H9 (cell line): Measurements from ENCODE around the gene OR51S1. TPM values are rescaled to one million over a fixed set of nuclear protein-coding genes. Genes with fewer than 3 reads are reported as not detected.

ENCODE experiments used
- DNase-seq: peaks from one replicate; pipeline ENCODE4 v3.0.0-alpha.2; 2017
- H2AFZ ChIP-seq: one replicate; pipeline ENCODE4 v1.6.1; 2013; ENCODE audit warnings: mild to moderate bottlenecking, low read length, control low read depth, moderate library complexity
- H2AK5ac ChIP-seq: 2 replicates; pipeline ENCODE4 v1.6.1; 2013; ENCODE audit warnings: low read length, control low read depth, mixed read lengths; ENCODE audit not compliant: insufficient read length
- H2BK120ac ChIP-seq: one replicate; pipeline ENCODE4 v1.6.1; 2013; ENCODE audit warnings: low read depth, mild to moderate bottlenecking, low read length, control low read depth, inconsistent platforms; ENCODE audit not compliant: poor library complexity, severe bottlenecking
- H2BK12ac ChIP-seq: 2 replicates; pipeline ENCODE4 v1.6.1; 2013; ENCODE audit warnings: low read length, control low read depth, mixed read lengths, low read depth; ENCODE audit not compliant: insufficient read length
- H2BK15ac ChIP-seq: 2 replicates; pipeline ENCODE4 v1.6.1; 2013; ENCODE audit warnings: low read depth, low read length, control low read depth
- H2BK20ac ChIP-seq: one replicate; pipeline ENCODE4 v1.6.1; 2013; ENCODE audit warnings: low read depth, mild to moderate bottlenecking, low read length, control low read depth, inconsistent platforms; ENCODE audit not compliant: poor library complexity, severe bottlenecking
- H2BK5ac ChIP-seq: 2 replicates; pipeline ENCODE4 v1.6.1; 2013; ENCODE audit warnings: low read length, control low read depth, mixed read lengths; ENCODE audit not compliant: insufficient read length
- H3K14ac ChIP-seq: 2 replicates; pipeline ENCODE4 v1.6.1; 2013; ENCODE audit warnings: low read length, control low read depth; ENCODE audit not compliant: insufficient read depth
- H3K18ac ChIP-seq: 2 replicates; pipeline ENCODE4 v1.6.1; 2013; ENCODE audit warnings: low read depth, mild to moderate bottlenecking, mixed read lengths, low read length, control low read depth; ENCODE audit not compliant: insufficient read length
- H3K23ac ChIP-seq: 2 replicates; pipeline ENCODE4 v1.6.1; 2013; ENCODE audit warnings: low read length, control low read depth, mixed read lengths, low read depth; ENCODE audit not compliant: insufficient read length
- H3K23me2 ChIP-seq: 2 replicates; pipeline ENCODE4 v1.6.1; 2013; ENCODE audit warnings: low read depth, mild to moderate bottlenecking, mixed read lengths, low read length, control low read depth; ENCODE audit not compliant: insufficient read length, poor library complexity, severe bottlenecking
- H3K27ac ChIP-seq: 2 replicates; pipeline ENCODE4 v1.5.1; 2013; ENCODE audit warnings: low read length, control low read depth, mixed read lengths, low read depth; ENCODE audit not compliant: insufficient read length
- H3K27me3 ChIP-seq: 2 replicates; pipeline ENCODE4 v1.6.1; 2013; ENCODE audit warnings: low read length, control low read depth, inconsistent platforms; ENCODE audit not compliant: insufficient read depth
- H3K4ac ChIP-seq: 2 replicates; pipeline ENCODE4 v1.6.1; 2013; ENCODE audit warnings: low read depth, mild to moderate bottlenecking, control low read depth, inconsistent platforms, low read length, moderate library complexity
- H3K4me1 ChIP-seq: 2 replicates; pipeline ENCODE4 v1.6.1; 2013; ENCODE audit warnings: low read length, control low read depth, inconsistent platforms; ENCODE audit not compliant: insufficient read depth
- H3K4me2 ChIP-seq: 2 replicates; pipeline ENCODE4 v1.6.1; 2013; ENCODE audit warnings: low read length, control low read depth, mixed read lengths; ENCODE audit not compliant: insufficient read length, insufficient read depth
- H3K56ac ChIP-seq: 2 replicates; pipeline ENCODE4 v1.6.1; 2013; ENCODE audit warnings: low read depth, mild to moderate bottlenecking, mixed read lengths, low read length, control low read depth; ENCODE audit not compliant: insufficient read length
- H3K79me1 ChIP-seq: 2 replicates; pipeline ENCODE4 v1.6.1; 2013; ENCODE audit warnings: low read depth, mild to moderate bottlenecking, moderate library complexity, low read length, control low read depth, inconsistent platforms; ENCODE audit not compliant: insufficient read depth, poor library complexity, severe bottlenecking
- H3K79me2 ChIP-seq: 2 replicates; pipeline ENCODE4 v1.6.1; 2013; ENCODE audit warnings: low read length, control low read depth, inconsistent platforms; ENCODE audit not compliant: insufficient read depth
- H3K9ac ChIP-seq: 2 replicates; pipeline ENCODE4 v1.6.1; 2013; ENCODE audit warnings: low read length, control low read depth, mixed read lengths; ENCODE audit not compliant: insufficient read length; ENCODE audit errors: extremely low read depth
- H3K9me3 ChIP-seq: one replicate; pipeline ENCODE4 v1.6.1; 2013; ENCODE audit warnings: low read depth, low read length, inconsistent platforms; ENCODE audit not compliant: control insufficient read depth
- H3T11ph ChIP-seq: one replicate; pipeline ENCODE4 v1.6.1; 2013; ENCODE audit warnings: mild to moderate bottlenecking, low read length, control low read depth, inconsistent platforms
- H4K20me1 ChIP-seq: one replicate; pipeline ENCODE4 v1.6.1; 2013; ENCODE audit not compliant: control insufficient read depth, insufficient read length, insufficient read depth
- H4K5ac ChIP-seq: 2 replicates; pipeline ENCODE4 v1.6.1; 2013; ENCODE audit warnings: low read depth, mild to moderate bottlenecking, mixed read lengths, low read length, control low read depth; ENCODE audit not compliant: insufficient read length
- H4K8ac ChIP-seq: replicated peaks from 2 replicates; pipeline ENCODE4 v1.6.1; 2013; ENCODE audit warnings: low read length, control low read depth, mixed read lengths, low read depth; ENCODE audit not compliant: insufficient read length
- H4K91ac ChIP-seq: 2 replicates; pipeline ENCODE4 v1.6.1; 2013; ENCODE audit warnings: low read depth, mild to moderate bottlenecking, moderate library complexity, mixed read lengths, low read length, control low read depth; ENCODE audit not compliant: insufficient read length
- H3K27ac Mint-ChIP-seq, 3 experiments: 2 replicates in 2 of 3; 3 replicates in 1 of 3; pipeline ENCODE4 v1.8.0; 2020 to 2021; ENCODE audit warnings: mixed read lengths in 3 of 3, mild to moderate bottlenecking in 1 of 3, moderate library complexity in 1 of 3
- H3K27me3 Mint-ChIP-seq: 2 replicates; pipeline ENCODE4 v1.8.0; 2021; ENCODE audit warnings: low read depth, mild to moderate bottlenecking, moderate library complexity, mixed read lengths
- H3K36me3 Mint-ChIP-seq, 3 experiments: 2 replicates in 2 of 3; 3 replicates in 1 of 3; pipeline ENCODE4 v1.8.0; 2020 to 2021; ENCODE audit warnings: low read depth in 3 of 3, mixed read lengths in 3 of 3; ENCODE audit not compliant: insufficient read depth in 1 of 3
- H3K4me1 Mint-ChIP-seq, 2 experiments: 2 replicates each; pipeline ENCODE4 v1.8.0; 2020; ENCODE audit warnings: mixed read lengths in 2 of 2
- H3K4me3 Mint-ChIP-seq, 2 experiments: 2 replicates in 1 of 2; 3 replicates in 1 of 2; pipeline ENCODE4 v1.8.0; 2020 to 2021; ENCODE audit warnings: mild to moderate bottlenecking in 2 of 2, mixed read lengths in 2 of 2, moderate library complexity in 1 of 2
- H3K9me3 Mint-ChIP-seq, 2 experiments: 2 replicates in 1 of 2; 3 replicates in 1 of 2; pipeline ENCODE4 v1.8.0; 2020; ENCODE audit warnings: mild to moderate bottlenecking in 2 of 2, mixed read lengths in 2 of 2, moderate library complexity in 1 of 2
- CTCF ChIP-seq: fragments of 200-600 bp; sonication (generic); conservative IDR thresholded peaks from 3 replicates; pipeline ENCODE4 v1.8.0; 2021; ENCODE audit warnings: antibody characterized with exemption, mild to moderate bottlenecking
- WGBS: extraction: QIAGEN DNeasy Blood & Tissue Kit; methylation state at CpG from one replicate; pipeline ENCODE4 v1.1.7; 2013; ENCODE audit warnings: missing lambda C conversion rate, low lambda C conversion rate, mixed read lengths; ENCODE audit not compliant: insufficient read length; ENCODE audit errors: extremely low coverage; 5-methylcytosine and 5-hydroxymethylcytosine counted together
- total RNA-seq: library from RNA; stranded (reverse); gene quantifications from 2 replicates; pipeline ENCODE4 v1.2.1, GENCODE V29; 2021

Gene OR51S1
- total RNA-seq, 1 experiment from 2014 or later, result not detected

- Histone ChIP-seq H3K9me3 (no peaks in the 10 kb centered on the region), H3K79me2 (no peaks in the 10 kb centered on the region)
- DNase-seq, result peak; percentile 43
Measured at GRCh38 chr11:4839851-4840549, 9.0 kb downstream of the OR51S1 start.

More at GRCh38 chr11:4839851-4840549, 9.0 kb downstream of the OR51S1 start:
- Histone ChIP-seq H3K56ac (no peak overlapping the region), H3K23me2 (no peaks in the 10 kb centered on the region), H4K20me1 (no peaks in the 10 kb centered on the region), H2BK12ac (no peak overlapping the region), H3K4ac (no peak overlapping the region), H2AK5ac (no peak overlapping the region), H3K9ac (no peak overlapping the region), H3K14ac (no peak overlapping the region), H4K5ac (no peak overlapping the region), H2BK15ac (no peak overlapping the region), H3K23ac (no peak overlapping the region), H3K4me1 (no peaks in the 10 kb centered on the region), H4K8ac (no peak overlapping the region), H4K91ac (no peak overlapping the region), H3K79me1 (no peaks in the 10 kb centered on the region), H2AFZ (no peak overlapping the region), H2BK20ac (no peak overlapping the region), H2BK120ac (no peak overlapping the region), H3K4me2 (no peak overlapping the region), H3K27ac (no peak overlapping the region), H2BK5ac (no peak overlapping the region), H3K18ac (no peak overlapping the region), H3K27me3 (no peaks in the 10 kb centered on the region), H3T11ph (no peak overlapping the region)
- H3K36me3 Mint-ChIP-seq, result peaks cover 0 to 8% (median 0%) of the 10 kb centered on the region in 3 experiments; a peak in 4 of 7 replicates
- WGBS, result no CpG with 5 or more reads among the region's 2 CpGs
- TF ChIP-seq CTCF, result peak; percentile 29; the same call in 2 of the 3 replicates
- H3K9me3 Mint-ChIP-seq, result peaks cover 2 to 12% of the 10 kb centered on the region in 2 experiments; a peak in 3 of 5 replicates
- no peak overlapping the region for H3K4me3 Mint-ChIP-seq
- H3K27ac Mint-ChIP-seq, result no peak overlapping the region
- no peaks in the 10 kb centered on the region; the same call in 1 of the 2 replicates for H3K27me3 Mint-ChIP-seq
- H3K4me1 Mint-ChIP-seq, result no peaks in the 10 kb centered on the region
